H1 (cell line): ENCODE results near the gene RNGTT.

Source experiments
- BCL11A ChIP-seq, 2 experiments: IDR thresholded peaks; one replicate each; pipeline ENCODE4 v1.6.1; 2011; ENCODE audit warnings: low read depth in 2 of 2, low read length in 2 of 2, mild to moderate bottlenecking in 2 of 2
- CHD7 ChIP-seq: fragments of 300-600 bp; sonication (generic); IDR thresholded peaks from 2 replicates; pipeline ENCODE4 v1.7.1; 2012; ENCODE audit warnings: low read length, moderate library complexity, mild to moderate bottlenecking, inconsistent platforms; ENCODE audit not compliant: insufficient replicate concordance
- CTBP2 ChIP-seq: IDR thresholded peaks from 2 replicates; pipeline ENCODE4 v1.7.0; 2011; ENCODE audit warnings: borderline replicate concordance, mild to moderate bottlenecking, moderate library complexity, mixed read lengths, low read length; ENCODE audit not compliant: insufficient read depth, insufficient read length
- KDM1A ChIP-seq: fragments of 200-600, 300-600 bp; sonication (generic); IDR thresholded peaks from 2 replicates; pipeline ENCODE4 v1.7.1; 2016; ENCODE audit warnings: mild to moderate bottlenecking, low read length, borderline replicate concordance
- POLR2A ChIP-seq, 2 experiments: IDR thresholded peaks; 1 replicate in 1 of 2; 2 replicates in 1 of 2; pipeline ENCODE4 v1.6.1; 2011; ENCODE audit warnings: low read depth in 2 of 2, low read length in 2 of 2, mild to moderate bottlenecking in 2 of 2; ENCODE audit errors: control extremely low read depth in 1 of 2
- POLR2AphosphoS5 ChIP-seq: IDR thresholded peaks from 2 replicates; pipeline ENCODE4 v1.6.1; 2011; ENCODE audit warnings: low read depth, low read length
- RBBP5 ChIP-seq: IDR thresholded peaks from 2 replicates; pipeline ENCODE4 v1.7.1; 2012; ENCODE audit warnings: low read depth, mild to moderate bottlenecking, inconsistent platforms, low read length, moderate library complexity, borderline replicate concordance
- RXRA ChIP-seq: IDR thresholded peaks from 2 replicates; pipeline ENCODE4 v1.6.1; 2011; ENCODE audit warnings: low read depth, mild to moderate bottlenecking, low read length, moderate library complexity; ENCODE audit not compliant: insufficient read depth
- SAP30 ChIP-seq: fragments of 300-600 bp; sonication (generic); IDR thresholded peaks from 2 replicates; pipeline ENCODE4 v1.7.1; 2012; ENCODE audit warnings: low read length, moderate library complexity, mild to moderate bottlenecking, inconsistent platforms; ENCODE audit not compliant: insufficient read depth, insufficient replicate concordance
- TF ChIP-seq, protein P1 (sequence below): IDR thresholded peaks from 2 replicates; pipeline ENCODE4 v1.6.1; 2011; ENCODE audit warnings: low read depth, mild to moderate bottlenecking, low read length; ENCODE audit not compliant: insufficient read depth

- TF ChIP-seq POLR2A (IDR thresholded peaks at IDR 0.05; ENCODE audit: control extremely low read depth in 1 of 2, low read depth in 2 of 2, low read length in 2 of 2): no peak
- no peak for TF ChIP-seq POLR2AphosphoS5
- no peak for TF ChIP-seq KDM1A
- no peak for TF ChIP-seq CHD7
- no peak for TF ChIP-seq CTBP2
- no peak for TF ChIP-seq BCL11A (IDR thresholded peaks at IDR 0.05; ENCODE audit: low read depth in 2 of 2, low read length in 2 of 2)
- TF ChIP-seq, protein P1, sequence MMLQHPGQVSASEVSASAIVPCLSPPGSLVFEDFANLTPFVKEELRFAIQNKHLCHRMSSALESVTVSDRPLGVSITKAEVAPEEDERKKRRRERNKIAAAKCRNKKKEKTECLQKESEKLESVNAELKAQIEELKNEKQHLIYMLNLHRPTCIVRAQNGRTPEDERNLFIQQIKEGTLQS: no peak
- no peak for TF ChIP-seq RBBP5
- no peak for TF ChIP-seq RXRA
- no peak for TF ChIP-seq SAP30
Measured at GRCh38 chr6:88958842-88959241, 4.6 kb downstream of the RNGTT start.
